CD14-positive monocyte (primary cell): ENCODE measurements around the gene DMRT2. TPM values are rescaled to one million over a fixed set of nuclear protein-coding genes. Genes with fewer than 3 reads are reported as not detected.

Experiments
- DNase-seq, 3 donors: peaks; one replicate each; pipeline ENCODE4 v3.0.0-alpha.2; 2011 to 2022
- H2AFZ ChIP-seq: 2 replicates; pipeline ENCODE4 v1.6.0; 2012; ENCODE audit warnings: mild to moderate bottlenecking, low read depth, low read length, inconsistent platforms; ENCODE audit not compliant: insufficient read depth, poor library complexity, severe bottlenecking
- H3K27ac ChIP-seq, 2 donors: 1 replicate in 1 of 2; 2 replicates in 1 of 2; pipeline ENCODE4 v1.5.1; 2012 to 2013; ENCODE audit warnings: low read length in 2 of 2, control low read depth in 1 of 2, inconsistent platforms in 1 of 2, low read depth in 1 of 2, mild to moderate bottlenecking in 1 of 2
- H3K27me3 ChIP-seq, 2 donors: one replicate each; pipeline versions ENCODE4 v1.6.0 to v1.6.1; 2011 to 2013; ENCODE audit warnings: low read length in 2 of 2; ENCODE audit not compliant: control insufficient read depth in 2 of 2, insufficient read depth in 2 of 2
- H3K36me3 ChIP-seq, 2 donors: replicated peaks in 1 of 2; 1 replicate in 1 of 2; 2 replicates in 1 of 2; pipeline versions ENCODE4 v1.5.1 to v1.6.1; 2012 to 2013; ENCODE audit warnings: low read length in 2 of 2, control low read depth in 1 of 2, inconsistent platforms in 1 of 2, mild to moderate bottlenecking in 1 of 2; ENCODE audit not compliant: insufficient read depth in 2 of 2, control insufficient read depth in 1 of 2
- H3K4me1 ChIP-seq, 2 donors: 1 replicate in 1 of 2; 2 replicates in 1 of 2; pipeline versions ENCODE4 v1.5.1 to v1.6.1; 2012 to 2013; ENCODE audit warnings: low read length in 2 of 2, control low read depth in 1 of 2, inconsistent platforms in 1 of 2, mild to moderate bottlenecking in 1 of 2, moderate library complexity in 1 of 2; ENCODE audit not compliant: insufficient read depth in 2 of 2, control insufficient read depth in 1 of 2
- H3K4me2 ChIP-seq: replicated peaks from 2 replicates; pipeline ENCODE3; 2012; ENCODE audit warnings: low read length, moderate library complexity, mild to moderate bottlenecking; ENCODE audit not compliant: poor library complexity, severe bottlenecking; ENCODE audit errors: extremely low read depth
- H3K4me3 ChIP-seq, 3 experiments: fragments of 200-600 bp in 1 of 3; sonication (generic) in 1 of 3; replicated peaks in 1 of 3; 1 replicate in 2 of 3; 2 replicates in 1 of 3; pipeline ENCODE4 v1.5.1; 2011 to 2013; ENCODE audit warnings: low read length in 3 of 3, mild to moderate bottlenecking in 3 of 3, control low read depth in 2 of 3, low read depth in 2 of 3, inconsistent platforms in 1 of 3, moderate library complexity in 1 of 3
- H3K79me2 ChIP-seq: 2 replicates; pipeline ENCODE4 v1.6.0; 2012; ENCODE audit warnings: mild to moderate bottlenecking, control low read depth, inconsistent platforms, low read length, moderate library complexity; ENCODE audit not compliant: insufficient read depth
- H3K9ac ChIP-seq: 2 replicates; pipeline ENCODE4 v1.6.0; 2017; ENCODE audit warnings: low read length, mild to moderate bottlenecking; ENCODE audit not compliant: insufficient read depth, poor library complexity, severe bottlenecking
- H3K9me3 ChIP-seq, 2 donors: replicated peaks in 1 of 2; 1 replicate in 1 of 2; 2 replicates in 1 of 2; pipeline versions ENCODE4 v1.5.1 to v1.6.1; 2012 to 2013; ENCODE audit warnings: low read length in 2 of 2, control low read depth in 1 of 2; ENCODE audit not compliant: control insufficient read depth in 1 of 2, insufficient read depth in 1 of 2
- H4K20me1 ChIP-seq: 2 replicates; pipeline ENCODE4 v1.6.0; 2012; ENCODE audit warnings: mild to moderate bottlenecking, low read length, control low read depth, moderate library complexity; ENCODE audit not compliant: insufficient read depth
- H3K27ac Mint-ChIP-seq, 7 donors: one replicate each; pipeline ENCODE4 v1.8.0; 2020; ENCODE audit warnings: mild to moderate bottlenecking in 7 of 7, mixed read lengths in 7 of 7, moderate library complexity in 6 of 7, inconsistent platforms in 2 of 7
- H3K27me3 Mint-ChIP-seq, 3 donors: one replicate each; pipeline ENCODE4 v1.8.0; 2021 to 2022; ENCODE audit warnings: low read depth in 3 of 3, mild to moderate bottlenecking in 3 of 3, mixed read lengths in 3 of 3, moderate library complexity in 3 of 3, inconsistent platforms in 1 of 3
- H3K36me3 Mint-ChIP-seq, 2 donors: one replicate each; pipeline ENCODE4 v1.8.0; 2020; ENCODE audit warnings: mixed read lengths in 2 of 2, inconsistent platforms in 1 of 2, mild to moderate bottlenecking in 1 of 2
- H3K4me1 Mint-ChIP-seq: one replicate; pipeline ENCODE4 v1.8.0; 2020; ENCODE audit warnings: mild to moderate bottlenecking, mixed read lengths
- H3K4me3 Mint-ChIP-seq, 2 donors: one replicate each; pipeline ENCODE4 v1.8.0; 2020; ENCODE audit warnings: mild to moderate bottlenecking in 2 of 2, mixed read lengths in 2 of 2, moderate library complexity in 1 of 2
- H3K9me3 Mint-ChIP-seq, 7 donors: one replicate each; pipeline ENCODE4 v1.8.0; 2020 to 2022; ENCODE audit warnings: mixed read lengths in 7 of 7, mild to moderate bottlenecking in 6 of 7, moderate library complexity in 6 of 7, inconsistent platforms in 2 of 7
- WGBS: methylation state at CpG from one replicate; pipeline ENCODE4 v1.1.5; 2013; ENCODE audit warnings: missing lambda C conversion rate; ENCODE audit not compliant: insufficient coverage; 5-methylcytosine and 5-hydroxymethylcytosine counted together
- intact Hi-C, 2 donors: fragments of 100-400 bp; cut with micrococcal nuclease; formaldehyde crosslinking; loops; one replicate each; pipeline versions ENCODE4 v1.15.0 to v1.15.1; 2023
- polyA plus RNA-seq, 3 donors: library from polyadenylated mRNA; depleted of rRNA in 1 of 3; unstranded in 2 of 3; stranded (reverse) in 1 of 3; fragments of 300-500 nt in 2 of 3; fragments of >200 nt in 1 of 3; fragmentation: Illumina TruSeq in 2 of 3; gene quantifications; 1 replicate in 2 of 3; 2 replicates in 1 of 3; pipeline ENCODE4 v1.2.3, GENCODE V29; 2012 to 2021
- TF ChIP-seq, protein P1 (sequence below): fragments of 200-600 bp; IDR thresholded peaks from one replicate; pipeline ENCODE4 v1.8.0; 2022; ENCODE audit warnings: antibody characterized with exemption, mild to moderate bottlenecking

Gene DMRT2
- polyA plus RNA-seq, 3 donors: not detected

DNA sequence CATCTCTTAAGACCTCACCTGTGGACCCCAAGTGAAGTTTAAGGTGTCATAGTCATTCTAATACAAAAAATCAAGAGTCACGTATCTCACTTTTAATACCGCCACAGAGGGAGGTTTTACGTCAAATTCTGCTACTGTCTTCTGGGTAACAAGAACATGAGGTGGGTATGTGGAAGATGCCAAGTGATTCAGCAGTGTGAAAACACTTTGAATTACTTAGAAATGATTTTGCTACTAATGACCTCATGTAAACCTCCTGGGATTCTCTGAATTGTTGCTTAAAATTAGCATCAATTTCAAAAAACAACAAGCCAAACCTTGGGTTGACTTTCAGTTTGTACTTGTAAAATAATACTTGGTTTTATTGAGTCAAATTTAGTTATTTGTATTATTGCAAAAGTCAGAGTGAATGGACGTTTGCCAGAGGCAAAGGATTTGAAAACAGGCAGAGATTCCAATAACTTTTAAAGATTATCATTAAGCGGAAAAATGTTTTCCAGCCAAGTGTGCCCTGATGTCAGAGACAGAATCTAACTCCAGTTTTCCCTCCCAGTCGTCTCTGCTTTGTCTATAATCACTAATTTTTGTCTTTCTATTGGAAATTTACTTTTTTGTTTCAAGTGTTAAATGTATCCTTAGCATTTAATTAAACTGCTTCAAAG, 8.8 kb downstream of the DMRT2 start:
- peaks cover 0 to 5% (median 0%) of the 10 kb centered on the region in 7 donors for H3K9me3 Mint-ChIP-seq
- H3K79me2 ChIP-seq: no peaks in the 10 kb centered on the region

DNA sequence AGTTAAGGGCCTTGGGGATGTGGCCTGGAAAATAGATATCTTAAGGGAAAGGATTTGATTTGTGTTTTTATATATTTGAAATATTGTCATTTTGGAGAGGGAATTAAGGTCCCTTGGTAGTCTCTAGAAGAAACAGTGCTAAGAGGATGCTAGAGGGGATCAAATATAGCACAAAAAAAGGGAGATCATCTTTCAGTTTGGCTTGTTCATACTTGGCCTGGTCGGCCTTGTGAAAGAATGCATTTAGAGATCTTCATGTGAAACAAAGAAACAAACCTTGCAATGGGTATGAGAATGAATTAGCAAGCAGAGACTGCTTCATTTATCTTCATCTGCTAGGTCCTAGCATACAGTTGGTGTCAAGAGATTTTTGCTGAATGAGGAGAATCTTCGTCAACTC, 15.0 kb downstream of the DMRT2 start:
- H3K79me2 ChIP-seq: no peaks in the 10 kb centered on the region
- no peaks in the 10 kb centered on the region for H4K20me1 ChIP-seq
- H3K27ac ChIP-seq: no peak overlapping the region
- H3K4me3 Mint-ChIP-seq: no peak overlapping the region
- intact Hi-C loops: no loop called here
- no peak for DNase-seq
- H3K4me1 ChIP-seq: no peaks in the 10 kb centered on the region
- TF ChIP-seq, protein P1, sequence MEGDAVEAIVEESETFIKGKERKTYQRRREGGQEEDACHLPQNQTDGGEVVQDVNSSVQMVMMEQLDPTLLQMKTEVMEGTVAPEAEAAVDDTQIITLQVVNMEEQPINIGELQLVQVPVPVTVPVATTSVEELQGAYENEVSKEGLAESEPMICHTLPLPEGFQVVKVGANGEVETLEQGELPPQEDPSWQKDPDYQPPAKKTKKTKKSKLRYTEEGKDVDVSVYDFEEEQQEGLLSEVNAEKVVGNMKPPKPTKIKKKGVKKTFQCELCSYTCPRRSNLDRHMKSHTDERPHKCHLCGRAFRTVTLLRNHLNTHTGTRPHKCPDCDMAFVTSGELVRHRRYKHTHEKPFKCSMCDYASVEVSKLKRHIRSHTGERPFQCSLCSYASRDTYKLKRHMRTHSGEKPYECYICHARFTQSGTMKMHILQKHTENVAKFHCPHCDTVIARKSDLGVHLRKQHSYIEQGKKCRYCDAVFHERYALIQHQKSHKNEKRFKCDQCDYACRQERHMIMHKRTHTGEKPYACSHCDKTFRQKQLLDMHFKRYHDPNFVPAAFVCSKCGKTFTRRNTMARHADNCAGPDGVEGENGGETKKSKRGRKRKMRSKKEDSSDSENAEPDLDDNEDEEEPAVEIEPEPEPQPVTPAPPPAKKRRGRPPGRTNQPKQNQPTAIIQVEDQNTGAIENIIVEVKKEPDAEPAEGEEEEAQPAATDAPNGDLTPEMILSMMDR: no peak
- H3K4me2 ChIP-seq: no peak overlapping the region
- peaks cover 10 to 21% (median 11%) of the 10 kb centered on the region in 3 donors for H3K27me3 Mint-ChIP-seq
- no peak overlapping the region for H3K27ac Mint-ChIP-seq
- peaks cover 2 to 13% (median 4%) of the 10 kb centered on the region in 7 donors for H3K9me3 Mint-ChIP-seq
- peaks cover 0 to 2% of the 10 kb centered on the region in 2 donors for H3K27me3 ChIP-seq
- no peak overlapping the region for H3K4me3 ChIP-seq
- H3K36me3 Mint-ChIP-seq: no peaks in the 10 kb centered on the region
- H3K9ac ChIP-seq: no peak overlapping the region
- WGBS: no CpG with 5 or more reads among the region's 2 CpGs
- H3K36me3 ChIP-seq: no peaks in the 10 kb centered on the region
- H3K4me1 Mint-ChIP-seq: no peaks in the 10 kb centered on the region
- H3K9me3 ChIP-seq: no peaks in the 10 kb centered on the region
- H2AFZ ChIP-seq: no peak overlapping the region

More for the DNA sequence above, 8.8 kb downstream of the DMRT2 start:
- Histone ChIP-seq H3K27me3 (peaks cover 29 to 47% of the 10 kb centered on the region in 2 donors), H3K4me1 (no peaks in the 10 kb centered on the region), H3K27ac (no peak overlapping the region), H3K4me3 (no peak overlapping the region), H3K36me3 (no peaks in the 10 kb centered on the region), H2AFZ (no peak overlapping the region), H4K20me1 (no peaks in the 10 kb centered on the region), H3K4me2 (no peak overlapping the region), H3K9ac (no peak overlapping the region), H3K9me3 (peaks cover 0 to 4% of the 10 kb centered on the region in 2 donors)
- no CpG with 5 or more reads among the region's 6 CpGs for WGBS
- Mint-ChIP-seq H3K4me3 (no peak overlapping the region), H3K27ac (no peak overlapping the region), H3K27me3 (peaks cover 35 to 45% (median 43%) of the 10 kb centered on the region in 3 donors), H3K4me1 (no peaks in the 10 kb centered on the region), H3K36me3 (no peaks in the 10 kb centered on the region)
- TF ChIP-seq, protein P1: no peak
- intact Hi-C loops: no loop called here
- no peak for DNase-seq
